Activated naive CD4-positive, alpha-beta T cell treated with anti-CD3 and anti-CD28 coated beads, Interleukin-2, amount 50 U/mL, for 24 hours (primary cell): Measurements from ENCODE around the gene FGA.

ENCODE experiments used
- H3K27ac Mint-ChIP-seq: one replicate; pipeline ENCODE4 v1.8.0; 2021; ENCODE audit warnings: mild to moderate bottlenecking, mixed read lengths
- H3K27me3 Mint-ChIP-seq: one replicate; pipeline ENCODE4 v1.8.0; 2021; ENCODE audit warnings: mixed read lengths
- H3K36me3 Mint-ChIP-seq: one replicate; pipeline ENCODE4 v1.8.0; 2021; ENCODE audit warnings: mixed read lengths
- H3K4me1 Mint-ChIP-seq: one replicate; pipeline ENCODE4 v1.8.0; 2021; ENCODE audit warnings: mixed read lengths
- H3K4me3 Mint-ChIP-seq: one replicate; pipeline ENCODE4 v1.8.0; 2021; ENCODE audit warnings: mild to moderate bottlenecking, mixed read lengths
- H3K9me3 Mint-ChIP-seq: one replicate; pipeline ENCODE4 v1.8.0; 2021; ENCODE audit warnings: mixed read lengths

The FGA gene

GRCh38 chr4:154569584-154569983 is 21.0 kb downstream of the FGA start:
- no peaks in the 10 kb centered on the region for H3K9me3 Mint-ChIP-seq
- no peak overlapping the region for H3K4me3 Mint-ChIP-seq
- H3K27me3 Mint-ChIP-seq = no peaks in the 10 kb centered on the region
- no peaks in the 10 kb centered on the region for H3K36me3 Mint-ChIP-seq
- no peak overlapping the region for H3K27ac Mint-ChIP-seq
- no peaks in the 10 kb centered on the region for H3K4me1 Mint-ChIP-seq

GRCh38 chr4:154569028-154569427 is 21.5 kb downstream of the FGA start:
- no peak overlapping the region for H3K4me3 Mint-ChIP-seq
- H3K27ac Mint-ChIP-seq = no peak overlapping the region
- H3K27me3 Mint-ChIP-seq = no peaks in the 10 kb centered on the region
- H3K4me1 Mint-ChIP-seq = no peaks in the 10 kb centered on the region
- H3K36me3 Mint-ChIP-seq = no peaks in the 10 kb centered on the region
- H3K9me3 Mint-ChIP-seq = no peaks in the 10 kb centered on the region

GRCh38 chr4:154566639-154567204 is 23.8 kb downstream of the FGA start:
- Mint-ChIP-seq H3K27ac (no peak overlapping the region), H3K27me3 (no peaks in the 10 kb centered on the region), H3K36me3 (no peaks in the 10 kb centered on the region), H3K9me3 (no peaks in the 10 kb centered on the region), H3K4me1 (no peaks in the 10 kb centered on the region), H3K4me3 (no peak overlapping the region)

GRCh38 chr4:154565704-154566103 is 24.8 kb downstream of the FGA start:
- Mint-ChIP-seq H3K4me1 (no peaks in the 10 kb centered on the region), H3K36me3 (no peaks in the 10 kb centered on the region), H3K27ac (no peak overlapping the region), H3K27me3 (no peaks in the 10 kb centered on the region), H3K4me3 (no peak overlapping the region), H3K9me3 (no peaks in the 10 kb centered on the region)

- Mint-ChIP-seq H3K4me1 (no peaks in the 10 kb centered on the region), H3K36me3 (no peaks in the 10 kb centered on the region), H3K27me3 (peaks cover 3% of the 10 kb centered on the region), H3K4me3 (no peak overlapping the region), H3K9me3 (no peaks in the 10 kb centered on the region), H3K27ac (no peak overlapping the region)
Observed at GRCh38 chr4:154564311-154564710, 26.2 kb downstream of the FGA start.

- Mint-ChIP-seq H3K36me3 (no peaks in the 10 kb centered on the region), H3K4me3 (no peak within 1 kb of the TSS), H3K27ac (no peak within 1 kb of the TSS), H3K9me3 (no peaks in the 10 kb centered on the region), H3K27me3 (peaks cover 3% of the 10 kb centered on the region), H3K4me1 (no peaks in the 10 kb centered on the region)
Observed at GRCh38 chr4:154562697-154563254, 27.8 kb downstream of the FGA start, which contains the start of gene FGB. FGB (plus strand) TSS chr4:154563011; CDS start chr4:154563019, 8 bp downstream.

- H3K36me3 Mint-ChIP-seq = no peaks in the 10 kb centered on the region
- H3K9me3 Mint-ChIP-seq = no peaks in the 10 kb centered on the region
- no peaks in the 10 kb centered on the region for H3K4me1 Mint-ChIP-seq
Observed at GRCh38 chr4:154560824-154561231, 29.7 kb downstream of the FGA start.

GRCh38 chr4:154560419-154560801 is 30.1 kb downstream of the FGA start:
- Mint-ChIP-seq H3K4me1 (no peaks in the 10 kb centered on the region), H3K4me3 (no peak overlapping the region), H3K36me3 (no peaks in the 10 kb centered on the region), H3K27ac (no peak overlapping the region), H3K27me3 (peaks cover 3% of the 10 kb centered on the region), H3K9me3 (no peaks in the 10 kb centered on the region)

More at GRCh38 chr4:154560824-154561231, 29.7 kb downstream of the FGA start:
- peaks cover 3% of the 10 kb centered on the region for H3K27me3 Mint-ChIP-seq
- no peak overlapping the region for H3K27ac Mint-ChIP-seq
- no peak overlapping the region for H3K4me3 Mint-ChIP-seq

- H3K27me3 Mint-ChIP-seq = peaks cover 3% of the 10 kb centered on the region
- no peaks in the 10 kb centered on the region for H3K4me1 Mint-ChIP-seq
- no peak overlapping the region for H3K4me3 Mint-ChIP-seq
- H3K36me3 Mint-ChIP-seq = no peaks in the 10 kb centered on the region
- no peaks in the 10 kb centered on the region for H3K9me3 Mint-ChIP-seq
- no peak overlapping the region for H3K27ac Mint-ChIP-seq
Observed at GRCh38 chr4:154559494-154560418, 30.8 kb downstream of the FGA start.

GRCh38 chr4:154559141-154559493 is 31.4 kb downstream of the FGA start:
- no peak overlapping the region for H3K4me3 Mint-ChIP-seq

GRCh38 chr4:154551872-154552686 is 38.5 kb downstream of the FGA start:
- no peak overlapping the region for H3K4me3 Mint-ChIP-seq
- no peaks in the 10 kb centered on the region for H3K9me3 Mint-ChIP-seq
- peaks cover 7% of the 10 kb centered on the region for H3K36me3 Mint-ChIP-seq
- H3K4me1 Mint-ChIP-seq = peaks cover 34% of the 10 kb centered on the region
- no peak overlapping the region for H3K27ac Mint-ChIP-seq
- no peaks in the 10 kb centered on the region for H3K27me3 Mint-ChIP-seq

More at GRCh38 chr4:154559141-154559493, 31.4 kb downstream of the FGA start:
- Mint-ChIP-seq H3K27ac (no peak overlapping the region), H3K36me3 (no peaks in the 10 kb centered on the region), H3K9me3 (no peaks in the 10 kb centered on the region), H3K4me1 (no peaks in the 10 kb centered on the region), H3K27me3 (peaks cover 3% of the 10 kb centered on the region)

- peaks cover 34% of the 10 kb centered on the region for H3K4me1 Mint-ChIP-seq
- peak within 1 kb of the TSS; percentile 99 for H3K4me3 Mint-ChIP-seq
- H3K9me3 Mint-ChIP-seq = no peaks in the 10 kb centered on the region
- H3K27me3 Mint-ChIP-seq = no peaks in the 10 kb centered on the region
- H3K36me3 Mint-ChIP-seq = peaks cover 7% of the 10 kb centered on the region
- peak within 1 kb of the TSS; percentile 97 for H3K27ac Mint-ChIP-seq
Observed at GRCh38 chr4:154549894-154550790, 40.4 kb downstream of the FGA start, which contains the start of gene PLRG1. PLRG1 (minus strand) TSS chr4:154550400; CDS start chr4:154550308, 92 bp downstream.

- no peak overlapping the region for H3K27ac Mint-ChIP-seq
Observed at GRCh38 chr4:154545689-154546088, 44.9 kb downstream of the FGA start.

GRCh38 chr4:154542271-154542879 is 48.2 kb downstream of the FGA start:
- H3K27ac Mint-ChIP-seq = peak overlapping the region; percentile 81
- H3K4me3 Mint-ChIP-seq = no peak overlapping the region
- no peaks in the 10 kb centered on the region for H3K9me3 Mint-ChIP-seq
- H3K27me3 Mint-ChIP-seq = no peaks in the 10 kb centered on the region
- H3K36me3 Mint-ChIP-seq = peaks cover 15% of the 10 kb centered on the region
- H3K4me1 Mint-ChIP-seq = peaks cover 10% of the 10 kb centered on the region

More at GRCh38 chr4:154545689-154546088, 44.9 kb downstream of the FGA start:
- Mint-ChIP-seq H3K9me3 (no peaks in the 10 kb centered on the region), H3K4me3 (no peak overlapping the region), H3K4me1 (peaks cover 34% of the 10 kb centered on the region), H3K36me3 (peaks cover 20% of the 10 kb centered on the region), H3K27me3 (no peaks in the 10 kb centered on the region)
